ENCODE results near the gene CYP2W1. TPM values are rescaled to one million over a fixed set of nuclear protein-coding genes. Genes with fewer than 3 reads are reported as not detected.
A peak's percentile ranks its signal among the peaks of the same experiment; 100 is the strongest.

The CYP2W1 gene
- total RNA-seq, 1 experiment from 2014 or later: not detected

DNA sequence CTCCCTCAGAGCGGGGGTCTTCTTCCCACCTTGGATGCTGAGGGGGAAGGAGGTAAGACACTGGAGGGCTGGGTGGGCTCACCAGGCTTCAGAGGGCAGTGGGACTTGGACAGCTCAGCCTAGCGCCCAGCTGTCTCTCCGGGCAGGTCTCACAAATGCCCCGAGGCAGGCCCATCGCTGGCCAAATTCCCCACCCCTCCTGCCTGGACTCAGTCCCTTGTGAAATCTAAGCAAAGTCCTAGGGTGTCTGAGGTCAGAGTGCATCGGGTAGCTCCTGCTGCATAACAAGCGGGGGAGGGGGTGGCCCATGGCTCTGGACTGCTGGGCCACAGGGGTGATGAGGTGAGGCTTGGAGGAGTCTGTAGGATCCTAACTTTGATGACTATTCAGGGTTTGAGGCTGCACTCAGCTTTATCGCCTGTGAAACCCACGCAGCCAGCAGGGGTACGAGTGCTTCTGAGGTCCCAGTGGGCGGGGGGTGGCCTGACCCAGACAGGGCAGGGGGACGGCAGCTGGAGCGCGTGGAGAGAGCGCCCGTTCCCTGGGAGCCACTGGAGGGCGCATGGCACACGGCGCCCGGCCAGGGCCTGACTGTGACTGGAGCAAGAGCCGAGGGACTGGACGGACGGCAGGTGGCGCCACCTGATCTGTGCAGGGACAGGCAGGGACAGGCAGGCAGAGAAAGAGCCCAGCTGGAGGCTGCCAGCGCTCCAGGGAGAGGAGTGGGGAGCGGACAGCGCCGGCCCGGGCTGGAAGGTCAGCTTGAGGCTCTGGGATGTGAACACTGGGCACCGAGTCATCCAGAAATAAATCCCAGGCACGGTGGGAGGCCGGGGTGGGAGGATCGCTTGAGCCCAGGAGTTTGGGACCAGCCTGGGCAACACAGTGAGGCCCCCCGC is 10.0 kb downstream of the CYP2W1 start:
- DNase-seq (ENCODE audit: low spot score): peak; percentile 99
- POLR2A ChIA-PET: interaction anchor here (1.0 to 1.9 kb wide), 3 partner anchors 48 to 83 kb away, joined by 3 to 7 read pairs (median 4); no protein-coding TSS in a partner anchor
- TF ChIP-seq, protein P1, sequence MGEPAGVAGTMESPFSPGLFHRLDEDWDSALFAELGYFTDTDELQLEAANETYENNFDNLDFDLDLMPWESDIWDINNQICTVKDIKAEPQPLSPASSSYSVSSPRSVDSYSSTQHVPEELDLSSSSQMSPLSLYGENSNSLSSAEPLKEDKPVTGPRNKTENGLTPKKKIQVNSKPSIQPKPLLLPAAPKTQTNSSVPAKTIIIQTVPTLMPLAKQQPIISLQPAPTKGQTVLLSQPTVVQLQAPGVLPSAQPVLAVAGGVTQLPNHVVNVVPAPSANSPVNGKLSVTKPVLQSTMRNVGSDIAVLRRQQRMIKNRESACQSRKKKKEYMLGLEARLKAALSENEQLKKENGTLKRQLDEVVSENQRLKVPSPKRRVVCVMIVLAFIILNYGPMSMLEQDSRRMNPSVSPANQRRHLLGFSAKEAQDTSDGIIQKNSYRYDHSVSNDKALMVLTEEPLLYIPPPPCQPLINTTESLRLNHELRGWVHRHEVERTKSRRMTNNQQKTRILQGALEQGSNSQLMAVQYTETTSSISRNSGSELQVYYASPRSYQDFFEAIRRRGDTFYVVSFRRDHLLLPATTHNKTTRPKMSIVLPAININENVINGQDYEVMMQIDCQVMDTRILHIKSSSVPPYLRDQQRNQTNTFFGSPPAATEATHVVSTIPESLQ (CRISPR knock-in tag; IDR thresholded peaks at IDR 0.05): no peak
- TF ChIP-seq ZNF423 (CRISPR knock-in tag; IDR thresholded peaks at IDR 0.05) (peak; percentile 47; the same call in 1 of the 2 replicates), ZNF121 (CRISPR knock-in tag; IDR thresholded peaks at IDR 0.05) (peak; percentile 60; the same call in 1 of the 2 replicates), NR3C1 (CRISPR knock-in tag; conservative IDR thresholded peaks at IDR 0.05; ENCODE audit: low read depth) (no peak), ETV6 (CRISPR knock-in tag; IDR thresholded peaks at IDR 0.05) (no peak), OVOL2 (CRISPR knock-in tag; IDR thresholded peaks at IDR 0.05; ENCODE audit: borderline replicate concordance) (no peak), IRF2 (CRISPR knock-in tag; IDR thresholded peaks at IDR 0.05; ENCODE audit: borderline replicate concordance, low read depth) (no peak), SOX15 (CRISPR knock-in tag; IDR thresholded peaks at IDR 0.05) (no peak), PRRX2 (CRISPR knock-in tag; IDR thresholded peaks at IDR 0.05) (no peak)
- TF ChIP-seq, protein P2, sequence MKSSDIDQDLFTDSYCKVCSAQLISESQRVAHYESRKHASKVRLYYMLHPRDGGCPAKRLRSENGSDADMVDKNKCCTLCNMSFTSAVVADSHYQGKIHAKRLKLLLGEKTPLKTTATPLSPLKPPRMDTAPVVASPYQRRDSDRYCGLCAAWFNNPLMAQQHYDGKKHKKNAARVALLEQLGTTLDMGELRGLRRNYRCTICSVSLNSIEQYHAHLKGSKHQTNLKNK (CRISPR knock-in tag; IDR thresholded peaks at IDR 0.05): no peak
- TF ChIP-seq, protein P3, sequence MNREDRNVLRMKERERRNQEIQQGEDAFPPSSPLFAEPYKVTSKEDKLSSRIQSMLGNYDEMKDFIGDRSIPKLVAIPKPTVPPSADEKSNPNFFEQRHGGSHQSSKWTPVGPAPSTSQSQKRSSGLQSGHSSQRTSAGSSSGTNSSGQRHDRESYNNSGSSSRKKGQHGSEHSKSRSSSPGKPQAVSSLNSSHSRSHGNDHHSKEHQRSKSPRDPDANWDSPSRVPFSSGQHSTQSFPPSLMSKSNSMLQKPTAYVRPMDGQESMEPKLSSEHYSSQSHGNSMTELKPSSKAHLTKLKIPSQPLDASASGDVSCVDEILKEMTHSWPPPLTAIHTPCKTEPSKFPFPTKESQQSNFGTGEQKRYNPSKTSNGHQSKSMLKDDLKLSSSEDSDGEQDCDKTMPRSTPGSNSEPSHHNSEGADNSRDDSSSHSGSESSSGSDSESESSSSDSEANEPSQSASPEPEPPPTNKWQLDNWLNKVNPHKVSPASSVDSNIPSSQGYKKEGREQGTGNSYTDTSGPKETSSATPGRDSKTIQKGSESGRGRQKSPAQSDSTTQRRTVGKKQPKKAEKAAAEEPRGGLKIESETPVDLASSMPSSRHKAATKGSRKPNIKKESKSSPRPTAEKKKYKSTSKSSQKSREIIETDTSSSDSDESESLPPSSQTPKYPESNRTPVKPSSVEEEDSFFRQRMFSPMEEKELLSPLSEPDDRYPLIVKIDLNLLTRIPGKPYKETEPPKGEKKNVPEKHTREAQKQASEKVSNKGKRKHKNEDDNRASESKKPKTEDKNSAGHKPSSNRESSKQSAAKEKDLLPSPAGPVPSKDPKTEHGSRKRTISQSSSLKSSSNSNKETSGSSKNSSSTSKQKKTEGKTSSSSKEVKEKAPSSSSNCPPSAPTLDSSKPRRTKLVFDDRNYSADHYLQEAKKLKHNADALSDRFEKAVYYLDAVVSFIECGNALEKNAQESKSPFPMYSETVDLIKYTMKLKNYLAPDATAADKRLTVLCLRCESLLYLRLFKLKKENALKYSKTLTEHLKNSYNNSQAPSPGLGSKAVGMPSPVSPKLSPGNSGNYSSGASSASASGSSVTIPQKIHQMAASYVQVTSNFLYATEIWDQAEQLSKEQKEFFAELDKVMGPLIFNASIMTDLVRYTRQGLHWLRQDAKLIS (CRISPR knock-in tag; IDR thresholded peaks at IDR 0.05; ENCODE audit: borderline replicate concordance): 0 out of 2 replicates have a peak, but pooled peaks have one; percentile 38
- TF ChIP-seq, protein P4, sequence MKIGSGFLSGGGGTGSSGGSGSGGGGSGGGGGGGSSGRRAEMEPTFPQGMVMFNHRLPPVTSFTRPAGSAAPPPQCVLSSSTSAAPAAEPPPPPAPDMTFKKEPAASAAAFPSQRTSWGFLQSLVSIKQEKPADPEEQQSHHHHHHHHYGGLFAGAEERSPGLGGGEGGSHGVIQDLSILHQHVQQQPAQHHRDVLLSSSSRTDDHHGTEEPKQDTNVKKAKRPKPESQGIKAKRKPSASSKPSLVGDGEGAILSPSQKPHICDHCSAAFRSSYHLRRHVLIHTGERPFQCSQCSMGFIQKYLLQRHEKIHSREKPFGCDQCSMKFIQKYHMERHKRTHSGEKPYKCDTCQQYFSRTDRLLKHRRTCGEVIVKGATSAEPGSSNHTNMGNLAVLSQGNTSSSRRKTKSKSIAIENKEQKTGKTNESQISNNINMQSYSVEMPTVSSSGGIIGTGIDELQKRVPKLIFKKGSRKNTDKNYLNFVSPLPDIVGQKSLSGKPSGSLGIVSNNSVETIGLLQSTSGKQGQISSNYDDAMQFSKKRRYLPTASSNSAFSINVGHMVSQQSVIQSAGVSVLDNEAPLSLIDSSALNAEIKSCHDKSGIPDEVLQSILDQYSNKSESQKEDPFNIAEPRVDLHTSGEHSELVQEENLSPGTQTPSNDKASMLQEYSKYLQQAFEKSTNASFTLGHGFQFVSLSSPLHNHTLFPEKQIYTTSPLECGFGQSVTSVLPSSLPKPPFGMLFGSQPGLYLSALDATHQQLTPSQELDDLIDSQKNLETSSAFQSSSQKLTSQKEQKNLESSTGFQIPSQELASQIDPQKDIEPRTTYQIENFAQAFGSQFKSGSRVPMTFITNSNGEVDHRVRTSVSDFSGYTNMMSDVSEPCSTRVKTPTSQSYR (CRISPR knock-in tag; IDR thresholded peaks at IDR 0.05): no peak
- TF ChIP-seq, protein P5, sequence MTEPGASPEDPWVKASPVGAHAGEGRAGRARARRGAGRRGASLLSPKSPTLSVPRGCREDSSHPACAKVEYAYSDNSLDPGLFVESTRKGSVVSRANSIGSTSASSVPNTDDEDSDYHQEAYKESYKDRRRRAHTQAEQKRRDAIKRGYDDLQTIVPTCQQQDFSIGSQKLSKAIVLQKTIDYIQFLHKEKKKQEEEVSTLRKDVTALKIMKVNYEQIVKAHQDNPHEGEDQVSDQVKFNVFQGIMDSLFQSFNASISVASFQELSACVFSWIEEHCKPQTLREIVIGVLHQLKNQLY (CRISPR knock-in tag; IDR thresholded peaks at IDR 0.05): no peak
- TF ChIP-seq, protein P6, sequence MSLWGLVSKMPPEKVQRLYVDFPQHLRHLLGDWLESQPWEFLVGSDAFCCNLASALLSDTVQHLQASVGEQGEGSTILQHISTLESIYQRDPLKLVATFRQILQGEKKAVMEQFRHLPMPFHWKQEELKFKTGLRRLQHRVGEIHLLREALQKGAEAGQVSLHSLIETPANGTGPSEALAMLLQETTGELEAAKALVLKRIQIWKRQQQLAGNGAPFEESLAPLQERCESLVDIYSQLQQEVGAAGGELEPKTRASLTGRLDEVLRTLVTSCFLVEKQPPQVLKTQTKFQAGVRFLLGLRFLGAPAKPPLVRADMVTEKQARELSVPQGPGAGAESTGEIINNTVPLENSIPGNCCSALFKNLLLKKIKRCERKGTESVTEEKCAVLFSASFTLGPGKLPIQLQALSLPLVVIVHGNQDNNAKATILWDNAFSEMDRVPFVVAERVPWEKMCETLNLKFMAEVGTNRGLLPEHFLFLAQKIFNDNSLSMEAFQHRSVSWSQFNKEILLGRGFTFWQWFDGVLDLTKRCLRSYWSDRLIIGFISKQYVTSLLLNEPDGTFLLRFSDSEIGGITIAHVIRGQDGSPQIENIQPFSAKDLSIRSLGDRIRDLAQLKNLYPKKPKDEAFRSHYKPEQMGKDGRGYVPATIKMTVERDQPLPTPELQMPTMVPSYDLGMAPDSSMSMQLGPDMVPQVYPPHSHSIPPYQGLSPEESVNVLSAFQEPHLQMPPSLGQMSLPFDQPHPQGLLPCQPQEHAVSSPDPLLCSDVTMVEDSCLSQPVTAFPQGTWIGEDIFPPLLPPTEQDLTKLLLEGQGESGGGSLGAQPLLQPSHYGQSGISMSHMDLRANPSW (CRISPR knock-in tag; conservative IDR thresholded peaks at IDR 0.05; ENCODE audit: low read depth): no peak
- TF ChIP-seq, protein P7, sequence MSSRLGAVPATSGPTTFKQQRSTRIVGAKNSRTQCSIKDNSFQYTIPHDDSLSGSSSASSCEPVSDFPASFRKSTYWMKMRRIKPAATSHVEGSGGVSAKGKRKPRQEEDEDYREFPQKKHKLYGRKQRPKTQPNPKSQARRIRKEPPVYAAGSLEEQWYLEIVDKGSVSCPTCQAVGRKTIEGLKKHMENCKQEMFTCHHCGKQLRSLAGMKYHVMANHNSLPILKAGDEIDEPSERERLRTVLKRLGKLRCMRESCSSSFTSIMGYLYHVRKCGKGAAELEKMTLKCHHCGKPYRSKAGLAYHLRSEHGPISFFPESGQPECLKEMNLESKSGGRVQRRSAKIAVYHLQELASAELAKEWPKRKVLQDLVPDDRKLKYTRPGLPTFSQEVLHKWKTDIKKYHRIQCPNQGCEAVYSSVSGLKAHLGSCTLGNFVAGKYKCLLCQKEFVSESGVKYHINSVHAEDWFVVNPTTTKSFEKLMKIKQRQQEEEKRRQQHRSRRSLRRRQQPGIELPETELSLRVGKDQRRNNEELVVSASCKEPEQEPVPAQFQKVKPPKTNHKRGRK (CRISPR knock-in tag; IDR thresholded peaks at IDR 0.05; ENCODE audit: borderline replicate concordance): no peak
- TF ChIP-seq, protein P8, sequence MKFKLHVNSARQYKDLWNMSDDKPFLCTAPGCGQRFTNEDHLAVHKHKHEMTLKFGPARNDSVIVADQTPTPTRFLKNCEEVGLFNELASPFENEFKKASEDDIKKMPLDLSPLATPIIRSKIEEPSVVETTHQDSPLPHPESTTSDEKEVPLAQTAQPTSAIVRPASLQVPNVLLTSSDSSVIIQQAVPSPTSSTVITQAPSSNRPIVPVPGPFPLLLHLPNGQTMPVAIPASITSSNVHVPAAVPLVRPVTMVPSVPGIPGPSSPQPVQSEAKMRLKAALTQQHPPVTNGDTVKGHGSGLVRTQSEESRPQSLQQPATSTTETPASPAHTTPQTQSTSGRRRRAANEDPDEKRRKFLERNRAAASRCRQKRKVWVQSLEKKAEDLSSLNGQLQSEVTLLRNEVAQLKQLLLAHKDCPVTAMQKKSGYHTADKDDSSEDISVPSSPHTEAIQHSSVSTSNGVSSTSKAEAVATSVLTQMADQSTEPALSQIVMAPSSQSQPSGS (CRISPR knock-in tag; IDR thresholded peaks at IDR 0.05; ENCODE audit: borderline replicate concordance, low read depth): no peak
- TF ChIP-seq, protein P9, sequence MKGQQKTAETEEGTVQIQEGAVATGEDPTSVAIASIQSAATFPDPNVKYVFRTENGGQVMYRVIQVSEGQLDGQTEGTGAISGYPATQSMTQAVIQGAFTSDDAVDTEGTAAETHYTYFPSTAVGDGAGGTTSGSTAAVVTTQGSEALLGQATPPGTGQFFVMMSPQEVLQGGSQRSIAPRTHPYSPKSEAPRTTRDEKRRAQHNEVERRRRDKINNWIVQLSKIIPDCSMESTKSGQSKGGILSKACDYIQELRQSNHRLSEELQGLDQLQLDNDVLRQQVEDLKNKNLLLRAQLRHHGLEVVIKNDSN (CRISPR knock-in tag; IDR thresholded peaks at IDR 0.05): no peak

More for the DNA sequence above, 10.0 kb downstream of the CYP2W1 start:
- no peaks in the 10 kb centered on the region for H3K9me3 Mint-ChIP-seq
- no peaks in the 10 kb centered on the region for H3K36me3 Mint-ChIP-seq
- peak; percentile 91 for ATAC-seq
- CTCF ChIA-PET: interaction anchor here (0.5 to 6.0 kb wide), 73 partner anchors 11 to 1531 kb away, joined by 3 to 140 read pairs (median 6); partner anchors contain the start of genes COX19, CYP2W1, GPER1 and GPR146
- H3K27me3 Mint-ChIP-seq (ENCODE audit: low read depth): no peaks in the 10 kb centered on the region
- no peak overlapping the region for H3K4me3 Mint-ChIP-seq
- no peak overlapping the region for H3K27ac Mint-ChIP-seq
- no peaks in the 10 kb centered on the region for H3K4me1 Mint-ChIP-seq
